ENCODE results near the gene ADAR. TPM values are rescaled to one million over a fixed set of nuclear protein-coding genes. Genes with fewer than 3 reads are reported as not detected.

The ADAR gene
- total RNA-seq, 8 experiments from 2014 or later = 56.8 to 127 (median 96.1) TPM

DNA sequence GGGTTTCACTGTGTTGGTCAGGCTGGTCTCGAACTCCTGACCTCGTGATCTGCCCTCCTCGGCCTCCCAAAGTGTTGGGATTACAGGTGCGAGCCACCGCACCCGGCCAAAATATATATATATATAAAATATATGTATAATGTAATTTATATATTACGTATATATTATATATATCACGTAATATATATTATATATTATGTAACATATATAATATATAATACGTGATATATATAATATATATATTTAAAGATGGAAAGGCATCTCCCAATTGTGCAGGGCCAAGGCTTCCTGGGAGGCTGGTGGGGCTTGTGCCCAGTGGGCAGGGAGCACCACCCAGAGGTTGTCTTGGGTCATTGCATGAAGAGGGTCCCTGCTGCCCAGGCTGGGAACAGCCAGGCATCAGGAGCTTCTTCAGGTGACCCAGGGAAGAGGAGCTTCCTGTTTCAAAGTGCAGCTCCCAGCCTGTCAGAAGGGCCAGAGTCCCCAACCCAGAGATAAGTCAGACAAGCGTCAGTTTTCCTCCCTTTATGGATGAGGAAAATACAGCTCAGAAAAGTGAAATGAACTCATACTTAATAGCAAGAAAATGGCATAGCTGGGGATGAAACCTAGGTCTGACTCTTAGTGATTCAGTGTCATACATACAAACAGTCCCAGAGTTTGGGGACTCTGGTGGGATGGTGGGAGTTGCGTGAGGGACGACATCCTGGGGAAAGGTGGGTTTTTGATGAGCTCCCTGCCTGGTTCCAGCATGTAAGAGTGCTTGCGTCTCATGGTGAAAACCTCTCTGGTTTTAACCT, 61.5 kb downstream of the ADAR start:
- Histone ChIP-seq H3K4me3 (no peak overlapping the region), H3K4me1 (replicated peaks in 1 of 2) (peaks cover 8 to 12% of the 10 kb centered on the region in 2 donors), H3K27ac (peak overlapping the region in 1 of 2 donors; percentile 31)
- in situ Hi-C loops (cut with MboI; ENCODE audit: low pct_unique_long_range_greater_than_20kb in 2 of 9, low sequenced_read_pairs in 9 of 9, unreplicated experiment in 9 of 9) = no loop called here
- ATAC-seq (replicated peaks in 6 of 8) = peak; percentile 85 to 98 (median 91)
- 0 to 100% (median 81%) methylated on average over 1 to 13 of the region's 13 CpGs; no CpG with 5 or more reads in 1 of the 10 experiments for WGBS, 10 experiments

DNA sequence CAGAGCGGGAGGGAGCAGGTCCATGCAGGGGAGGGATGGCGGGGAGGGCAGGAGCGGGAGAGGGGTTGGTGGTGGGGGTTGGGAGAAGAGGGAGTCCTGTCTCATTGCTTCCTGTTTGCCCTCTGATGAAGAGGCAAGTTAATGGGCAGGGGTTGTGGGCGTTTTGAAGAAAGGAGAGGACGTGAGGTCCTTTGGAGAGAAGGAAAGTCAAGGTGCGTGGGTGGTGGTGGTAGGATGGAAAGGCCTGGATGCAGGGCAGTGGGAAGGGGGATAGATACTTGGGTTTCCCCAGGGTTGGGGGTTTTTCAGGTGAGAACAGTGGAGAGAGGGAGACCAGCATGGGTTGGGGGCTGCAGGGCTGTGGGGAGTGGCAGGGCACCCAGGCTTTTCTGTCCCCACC, 66.8 kb downstream of the ADAR start:
- no peak overlapping the region for H3K27ac ChIP-seq
- in situ Hi-C loops (cut with MboI; ENCODE audit: low pct_unique_long_range_greater_than_20kb in 2 of 9, low sequenced_read_pairs in 9 of 9, unreplicated experiment in 9 of 9) = loop anchor here in 1 of 9 experiments (5.0 kb wide), 1 partner anchor 54 kb away; no protein-coding TSS in a partner anchor
- no peak overlapping the region for H3K4me3 ChIP-seq
- no peaks in the 10 kb centered on the region for H3K4me1 ChIP-seq (replicated peaks in 1 of 2)
- WGBS, 10 experiments = 100% methylated on average over 1 of the region's 6 CpGs; no CpG with 5 or more reads in 9 of the 10 experiments
- ATAC-seq (replicated peaks in 6 of 8) = peak in 3 of 8 experiments; percentile 20 to 45 (median 30)

DNA sequence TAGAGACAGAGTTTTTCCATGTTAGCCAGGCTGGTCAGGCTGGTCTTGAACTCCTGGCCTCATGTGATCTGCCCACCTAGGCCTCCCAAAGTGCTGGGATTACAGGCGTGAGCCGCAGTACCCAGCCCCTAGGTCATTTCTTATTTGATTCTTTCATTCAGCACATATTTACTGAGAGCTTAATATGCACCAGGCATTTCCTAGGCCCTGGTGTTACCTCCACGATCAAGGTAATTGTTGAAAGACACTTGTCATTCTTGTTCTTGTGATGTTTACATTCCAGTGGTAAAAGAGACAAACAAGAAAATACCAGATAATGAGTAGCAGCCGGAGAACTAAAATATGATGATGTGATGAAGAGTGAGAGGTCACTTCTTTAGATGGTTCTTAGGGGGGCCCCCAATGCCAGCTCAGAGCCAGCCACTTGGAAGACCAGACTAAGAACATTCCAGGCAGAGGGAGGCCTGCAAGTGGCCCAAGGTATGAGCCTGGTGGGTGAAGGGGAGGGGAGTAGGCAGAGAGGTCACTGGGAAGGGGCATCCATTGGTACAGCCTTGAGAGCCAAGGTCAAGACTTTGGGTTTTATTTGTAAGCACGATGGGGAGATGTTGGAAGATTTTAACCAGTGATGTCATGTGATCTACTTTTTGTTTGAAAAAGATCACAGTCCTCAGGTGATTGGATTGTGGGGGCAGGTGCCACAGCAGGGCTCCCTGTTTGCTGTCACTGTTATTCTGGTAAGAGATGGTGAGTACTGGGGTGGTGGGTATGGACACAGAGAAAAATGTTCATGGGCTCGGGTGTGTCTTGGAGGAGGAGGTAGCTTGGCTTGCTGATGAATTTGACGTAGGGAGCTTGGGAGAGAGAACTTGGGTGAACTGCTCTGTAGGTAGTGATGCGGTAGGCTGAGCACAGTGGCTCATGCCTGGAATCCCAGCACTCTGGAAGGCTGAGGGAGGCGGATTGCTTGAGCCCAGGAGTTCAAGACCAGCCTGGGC, 68.2 kb downstream of the ADAR start:
- WGBS, 10 experiments = 36 to 94% (median 88%) methylated on average over 2 to 9 of the region's 9 CpGs; no CpG with 5 or more reads in 1 of the 10 experiments
- Histone ChIP-seq H3K27ac (no peak overlapping the region), H3K4me1 (replicated peaks in 1 of 2) (no peaks in the 10 kb centered on the region), H3K4me3 (no peak overlapping the region)
- ATAC-seq (replicated peaks in 6 of 8) = no peak
- in situ Hi-C loops (cut with MboI; ENCODE audit: low pct_unique_long_range_greater_than_20kb in 2 of 9, low sequenced_read_pairs in 9 of 9, unreplicated experiment in 9 of 9) = loop anchor here in 1 of 9 experiments (5.0 kb wide), 1 partner anchor 52 kb away; no protein-coding TSS in a partner anchor

DNA sequence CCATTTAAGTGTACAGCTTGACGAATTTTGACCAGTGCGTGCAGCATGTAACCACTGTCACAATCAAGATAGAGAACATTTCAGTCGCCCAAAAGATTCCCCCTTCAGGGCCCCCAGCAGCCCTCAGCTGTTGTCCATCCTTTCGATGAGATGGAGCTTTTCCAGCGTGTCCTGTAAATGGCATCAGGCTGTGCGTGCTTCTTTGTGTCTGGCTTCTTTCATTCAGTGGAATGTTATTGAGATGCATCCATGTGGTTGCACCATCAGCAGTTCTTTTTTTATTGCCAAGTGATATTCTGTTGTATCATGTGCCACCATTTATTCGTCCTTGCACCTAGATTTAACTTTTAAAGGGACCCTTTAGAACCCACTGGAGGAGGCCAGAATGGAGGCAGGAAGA, 71.4 kb downstream of the ADAR start:
- H3K4me3 ChIP-seq = no peak overlapping the region
- H3K27ac ChIP-seq = no peak overlapping the region
- WGBS, 10 experiments = 12 to 100% (median 63%) methylated on average over 1 to 7 of the region's 7 CpGs; no CpG with 5 or more reads in 1 of the 10 experiments
- H3K4me1 ChIP-seq (replicated peaks in 1 of 2) = no peaks in the 10 kb centered on the region
- in situ Hi-C loops (cut with MboI; ENCODE audit: low pct_unique_long_range_greater_than_20kb in 2 of 9, low sequenced_read_pairs in 9 of 9, unreplicated experiment in 9 of 9) = no loop called here
- no peak for ATAC-seq (replicated peaks in 6 of 8)

DNA sequence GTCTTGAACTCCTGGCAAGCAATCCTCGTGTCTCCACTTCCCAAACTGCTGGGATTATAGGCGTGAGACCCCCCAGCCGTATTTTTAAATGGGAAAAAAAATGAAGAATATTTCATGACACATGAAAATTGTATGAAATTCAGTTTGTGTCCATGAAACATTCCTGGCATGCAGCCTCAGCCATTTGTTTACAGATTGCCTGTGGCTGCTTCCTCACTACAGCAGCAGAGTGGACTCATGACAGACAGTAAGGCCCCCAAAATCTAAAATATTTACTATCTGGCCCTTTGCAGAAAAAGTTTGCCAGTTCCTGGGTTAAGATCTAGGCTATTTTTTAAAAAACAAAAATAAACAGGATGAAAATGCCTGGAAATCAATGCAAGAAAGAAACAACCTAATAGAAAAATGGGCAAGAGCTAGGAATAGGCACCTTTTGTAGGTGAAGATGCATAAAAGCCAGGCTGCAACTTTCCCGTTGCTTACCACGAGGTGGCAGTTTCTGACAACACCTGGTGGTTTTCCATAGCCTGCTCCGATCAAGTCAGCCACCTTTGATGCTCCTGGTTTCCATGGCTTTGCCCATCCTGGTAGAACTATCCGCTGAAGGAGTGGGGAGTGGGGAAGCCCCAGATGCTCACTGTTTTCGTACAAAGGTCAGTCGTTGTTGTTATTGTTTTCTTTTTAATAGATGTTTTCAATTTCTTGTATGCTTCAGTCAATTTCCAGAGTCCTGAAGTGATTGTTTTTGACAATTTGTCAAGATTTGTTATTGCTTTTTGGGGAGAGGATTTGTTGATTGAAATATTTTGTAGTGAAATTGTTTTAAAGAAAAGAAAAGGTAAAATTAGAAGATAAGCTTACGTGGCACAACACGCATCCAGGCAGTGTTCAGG, 73.8 kb downstream of the ADAR start:
- Histone ChIP-seq H3K27ac (no peak overlapping the region), H3K4me1 (replicated peaks in 1 of 2) (no peaks in the 10 kb centered on the region), H3K4me3 (no peak overlapping the region)
- 31 to 58% (median 43%) methylated on average over 4 to 11 of the region's 11 CpGs for WGBS, 10 experiments
- peak in 7 of 8 experiments; percentile 18 to 67 (median 49) for ATAC-seq (replicated peaks in 6 of 8)
- in situ Hi-C loops (cut with MboI; ENCODE audit: low pct_unique_long_range_greater_than_20kb in 2 of 9, low sequenced_read_pairs in 9 of 9, unreplicated experiment in 9 of 9) = no loop called here

Other genes starting within 250 kb of the ADAR start
- gene IL6R, start 202.8 kb downstream of the ADAR start, total RNA-seq = 10 to 100 TPM in 2 of 8 experiments, 1 to 10 TPM in 3, under 1 TPM in 3; 0.16 to 35.0 (median 3.3) TPM
- gene TDRD10, start 106.0 kb downstream of the ADAR start, total RNA-seq = 1 to 10 TPM in 2 of 8 experiments, under 1 TPM in 5, not detected in 1; 0.17 to 2.6 (median 0.92) TPM
- 1 to 10 TPM in 5 of 8 experiments, under 1 TPM in 2, not detected in 1; 0.42 to 4.0 (median 2.2) TPM for gene SHE, start 105.8 kb downstream of the ADAR start, total RNA-seq
- 10 to 100 TPM; 32.0 to 58.2 (median 39.2) TPM for gene UBE2Q1, start 49.5 kb downstream of the ADAR start, total RNA-seq
- 10 to 100 TPM in 4 of 8 experiments, 1 to 10 TPM in 3, under 1 TPM in 1; 0.81 to 31.9 (median 11.6) TPM for gene CHRNB2, start 40.4 kb downstream of the ADAR start, total RNA-seq